Measurements from ENCODE around the gene FBXL4.
A peak's percentile ranks its signal among the peaks of the same experiment; 100 is the strongest.

Gene FBXL4

GRCh38 chr6:98842342-98843180, 105.2 kb downstream of the FBXL4 start:
- DNase-seq, result no peak
- in situ Hi-C loops (cut with MboI; ENCODE audit: low pct_unique_long_range_greater_than_20kb, low sequenced_read_pairs), result no loop called here

DNA sequence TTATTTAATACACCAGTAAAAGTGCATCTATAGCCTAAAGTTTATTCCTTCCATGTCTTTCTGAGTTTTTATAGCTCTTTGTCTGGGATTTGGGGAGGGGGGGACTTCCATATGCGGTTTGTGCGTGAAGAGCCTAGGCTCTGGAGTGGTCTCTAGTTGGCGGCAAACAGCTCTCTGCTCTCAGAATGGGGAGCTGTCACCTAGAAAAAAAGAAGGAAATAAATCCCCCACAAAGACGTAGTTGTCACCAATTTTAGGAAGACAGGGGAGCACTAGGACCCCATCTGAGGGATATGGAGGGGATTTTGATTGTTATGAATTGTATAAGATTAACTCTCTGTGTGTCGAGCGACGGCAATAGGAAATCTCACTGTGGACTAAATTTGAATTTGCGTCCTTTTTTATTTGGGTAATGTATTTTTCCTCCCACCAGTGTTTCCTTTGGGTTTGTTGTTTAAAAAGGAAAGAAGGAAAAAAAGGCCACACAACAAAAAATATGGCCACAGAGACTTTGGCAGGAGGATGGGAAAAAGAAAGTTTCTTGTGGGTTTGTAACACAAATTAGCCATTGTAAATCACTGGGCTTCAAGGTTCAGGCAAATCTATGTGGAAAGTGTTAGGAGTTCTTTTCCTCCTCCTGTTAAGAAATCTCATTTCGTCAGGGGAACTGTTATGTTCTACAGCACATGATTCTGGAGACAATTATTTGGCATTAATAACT, 106.0 kb downstream of the FBXL4 start:
- in situ Hi-C loops (cut with MboI; ENCODE audit: low pct_unique_long_range_greater_than_20kb, low sequenced_read_pairs), result no loop called here
- no peak for DNase-seq

- in situ Hi-C loops (cut with MboI; ENCODE audit: low pct_unique_long_range_greater_than_20kb, low sequenced_read_pairs), result no loop called here
- DNase-seq, result no peak
Observed at GRCh38 chr6:98840996-98841513, 106.7 kb downstream of the FBXL4 start.

- in situ Hi-C loops (cut with MboI; ENCODE audit: low pct_unique_long_range_greater_than_20kb, low sequenced_read_pairs), result no loop called here
- no peak for DNase-seq
Observed at GRCh38 chr6:98840385-98840784, 107.4 kb downstream of the FBXL4 start.

GRCh38 chr6:98839781-98840361, 107.9 kb downstream of the FBXL4 start:
- in situ Hi-C loops (cut with MboI; ENCODE audit: low pct_unique_long_range_greater_than_20kb, low sequenced_read_pairs), result no loop called here
- peak; percentile 29 for DNase-seq

- DNase-seq, result no peak
- in situ Hi-C loops (cut with MboI; ENCODE audit: low pct_unique_long_range_greater_than_20kb, low sequenced_read_pairs), result no loop called here
Observed at GRCh38 chr6:98838975-98839374, 108.8 kb downstream of the FBXL4 start.

GRCh38 chr6:98838032-98838431, 109.7 kb downstream of the FBXL4 start:
- DNase-seq, result no peak
- in situ Hi-C loops (cut with MboI; ENCODE audit: low pct_unique_long_range_greater_than_20kb, low sequenced_read_pairs), result no loop called here

GRCh38 chr6:98836962-98837944, 110.5 kb downstream of the FBXL4 start:
- peak; percentile 33 for DNase-seq
- in situ Hi-C loops (cut with MboI; ENCODE audit: low pct_unique_long_range_greater_than_20kb, low sequenced_read_pairs), result no loop called here

GRCh38 chr6:98836025-98836961, 111.5 kb downstream of the FBXL4 start:
- in situ Hi-C loops (cut with MboI; ENCODE audit: low pct_unique_long_range_greater_than_20kb, low sequenced_read_pairs), result no loop called here
- DNase-seq, result peak; percentile 24

- DNase-seq, result peak; percentile 23
- in situ Hi-C loops (cut with MboI; ENCODE audit: low pct_unique_long_range_greater_than_20kb, low sequenced_read_pairs), result no loop called here
Observed at GRCh38 chr6:98835149-98836024, 112.4 kb downstream of the FBXL4 start.

DNA sequence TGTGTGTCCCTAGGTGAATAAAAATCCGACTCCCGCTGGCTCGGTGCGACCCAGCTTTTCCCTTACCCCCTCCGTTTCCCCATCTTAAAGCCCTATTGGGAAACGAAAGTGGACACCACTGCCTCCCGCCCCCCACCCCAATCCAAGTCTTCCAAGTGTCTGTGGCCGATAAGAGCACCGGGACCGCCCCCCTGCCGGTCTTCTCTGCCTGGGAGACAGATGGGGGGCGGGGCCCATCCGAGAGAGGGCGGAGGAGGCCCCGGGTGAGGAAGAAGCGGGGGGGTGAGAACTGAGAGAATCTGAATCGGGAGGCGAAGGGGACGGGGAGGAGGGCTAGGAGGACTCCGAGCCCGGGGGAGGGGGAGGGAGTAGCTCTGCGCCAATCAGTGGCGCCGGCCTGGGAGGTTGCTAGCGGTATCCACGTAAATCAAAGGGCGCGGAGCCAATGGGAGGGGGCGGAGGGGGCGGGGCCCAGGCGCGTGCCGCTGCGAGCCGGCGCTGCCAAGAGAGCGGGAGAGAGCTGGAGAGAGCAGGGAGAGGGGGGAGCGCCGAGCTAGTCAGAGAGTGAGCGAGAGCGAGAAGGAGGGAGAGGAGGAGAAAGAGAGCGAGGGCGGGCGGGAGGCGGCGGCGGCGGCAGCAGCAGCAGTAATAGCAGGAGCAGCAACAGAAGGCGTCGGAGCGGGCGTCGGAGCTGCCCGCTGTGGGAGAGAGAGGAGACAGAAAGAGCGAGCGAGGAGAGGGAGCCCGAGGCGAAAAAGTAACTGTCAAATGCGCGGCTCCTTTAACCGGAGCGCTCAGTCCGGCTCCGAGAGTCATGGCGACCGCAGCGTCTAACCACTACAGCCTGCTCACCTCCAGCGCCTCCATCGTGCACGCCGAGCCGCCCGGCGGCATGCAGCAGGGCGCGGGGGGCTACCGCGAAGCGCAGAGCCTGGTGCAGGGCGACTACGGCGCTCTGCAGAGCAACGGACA, 113.4 kb downstream of the FBXL4 start, which contains the start of gene POU3F2:
Gene POU3F2, plus strand, starts transcription at position 515 of the 972 bp plus-strand sequence. Its CDS starts 300 bp downstream, at position 815.
- in situ Hi-C loops (cut with MboI; ENCODE audit: low pct_unique_long_range_greater_than_20kb, low sequenced_read_pairs), result no loop called here

GRCh38 chr6:98833307-98834059, 114.3 kb downstream of the FBXL4 start:
- peak; percentile 65 for DNase-seq
- in situ Hi-C loops (cut with MboI; ENCODE audit: low pct_unique_long_range_greater_than_20kb, low sequenced_read_pairs), result no loop called here

More for the DNA sequence above, 113.4 kb downstream of the FBXL4 start, which contains the start of gene POU3F2:
- peak; percentile 79 for DNase-seq

GRCh38 chr6:98833057-98833306, 114.8 kb downstream of the FBXL4 start:
- in situ Hi-C loops (cut with MboI; ENCODE audit: low pct_unique_long_range_greater_than_20kb, low sequenced_read_pairs), result no loop called here
- DNase-seq, result no peak

GRCh38 chr6:98832284-98833056, 115.3 kb downstream of the FBXL4 start:
- DNase-seq, result peak; percentile 14
- in situ Hi-C loops (cut with MboI; ENCODE audit: low pct_unique_long_range_greater_than_20kb, low sequenced_read_pairs), result no loop called here

- no peak for DNase-seq
- in situ Hi-C loops (cut with MboI; ENCODE audit: low pct_unique_long_range_greater_than_20kb, low sequenced_read_pairs), result no loop called here
Observed at GRCh38 chr6:98831959-98832283, 115.8 kb downstream of the FBXL4 start.
